ENCODE results near the gene LCN12.

The LCN12 gene

DNA sequence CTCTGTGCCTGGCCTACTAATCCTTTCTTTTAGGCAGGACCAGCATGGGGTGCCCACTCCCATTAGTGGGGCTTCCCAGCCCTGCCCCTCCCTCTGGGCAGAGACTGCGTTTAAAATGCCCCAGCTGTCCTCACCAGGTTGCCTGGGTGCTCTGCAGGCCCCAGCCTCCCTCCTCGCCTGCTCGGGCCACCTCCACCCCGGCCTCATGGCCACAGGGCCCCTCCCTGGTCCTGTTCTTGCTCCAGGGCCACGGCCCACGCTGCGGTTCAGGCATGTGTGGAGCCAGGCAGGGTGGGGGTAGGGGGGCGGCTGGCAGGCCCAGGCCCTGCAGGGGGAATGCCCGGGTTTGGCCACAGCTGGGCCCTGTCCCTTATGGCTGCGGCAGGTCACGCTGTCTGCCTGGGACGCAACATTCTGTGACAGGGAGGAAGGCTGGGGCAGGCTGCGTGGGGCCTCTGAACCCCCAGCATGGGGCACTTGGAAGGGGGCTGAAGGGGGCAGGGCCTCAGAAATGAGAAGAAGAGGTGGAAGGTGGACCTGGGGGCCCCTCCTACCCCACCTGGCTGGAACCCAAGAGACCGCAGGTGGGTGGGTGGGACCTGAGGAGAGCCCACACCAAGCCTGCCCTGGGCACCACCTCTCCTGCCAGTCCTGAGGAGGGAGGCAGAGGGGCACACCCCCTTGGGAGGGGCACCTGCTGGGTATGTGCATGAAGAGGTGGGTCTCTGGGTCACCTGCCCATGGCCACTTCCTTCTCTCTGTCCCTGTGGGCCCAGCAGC is at the start of gene LCN12:
TSS of gene LCN12 (plus strand) at position 733 of the 780 bp plus-strand sequence. CDS start 55 bp downstream, outside the sequence.
- no peak for DNase-seq (ENCODE audit: low spot score)

GRCh38 chr9:136903041-136903554 is 49.0 kb upstream of the LCN12 start:
- DNase-seq (ENCODE audit: low spot score) = no peak

GRCh38 chr9:136906266-136906665 is 45.8 kb upstream of the LCN12 start:
- no peak for DNase-seq (ENCODE audit: low spot score)

DNA sequence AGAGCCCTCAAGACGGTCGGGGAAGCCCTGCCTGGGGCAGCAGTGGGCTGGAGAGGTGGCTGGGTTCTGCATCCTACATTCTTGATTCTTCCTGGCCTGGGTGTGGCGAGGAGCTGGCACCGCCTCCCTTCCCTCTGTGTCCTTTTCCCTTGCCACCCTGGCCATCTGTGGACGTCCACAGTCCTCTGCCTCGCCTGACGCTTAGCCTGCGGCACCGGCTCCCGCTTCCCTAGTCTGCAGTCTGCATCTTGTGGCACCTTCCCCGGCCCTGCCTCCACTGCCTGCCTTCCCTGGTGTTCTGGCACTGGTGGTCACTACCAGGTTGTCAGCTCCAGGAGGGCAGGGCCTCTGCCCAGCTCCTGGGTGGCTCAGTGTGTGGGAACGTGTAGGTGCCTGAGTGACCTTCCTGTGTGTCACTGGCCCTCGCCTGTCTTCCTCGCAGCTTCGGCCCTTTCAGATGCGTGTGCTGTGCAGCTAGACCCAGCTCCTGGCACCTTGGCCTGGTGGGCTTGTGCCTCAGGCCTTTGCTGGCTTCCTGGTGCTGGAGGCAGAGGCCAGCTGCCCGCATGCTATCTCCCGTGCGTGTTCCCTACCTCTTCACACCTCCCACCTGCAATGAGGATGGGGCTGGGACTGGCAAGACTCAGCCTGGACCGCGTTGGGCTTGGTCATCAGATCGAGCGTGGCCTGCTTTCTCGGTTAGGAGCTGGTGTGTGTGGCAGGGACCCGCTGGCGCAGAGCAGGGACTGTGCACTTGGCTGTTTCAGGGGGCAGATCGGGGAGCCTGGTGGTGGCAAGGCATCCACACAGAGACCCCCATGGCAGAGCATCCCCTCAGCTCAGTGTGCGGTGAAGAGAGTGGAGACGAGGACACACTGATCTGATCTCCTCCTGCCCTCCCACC is 44.8 kb upstream of the LCN12 start:
- DNase-seq (ENCODE audit: low spot score) = no peak

GRCh38 chr9:136910197-136910900 is 41.7 kb upstream of the LCN12 start:
- DNase-seq (ENCODE audit: low spot score) = no peak

GRCh38 chr9:136910901-136911245 is 41.2 kb upstream of the LCN12 start:
- no peak for DNase-seq (ENCODE audit: low spot score)

GRCh38 chr9:136913701-136914438 is 38.2 kb upstream of the LCN12 start:
- DNase-seq (ENCODE audit: low spot score) = no peak

DNA sequence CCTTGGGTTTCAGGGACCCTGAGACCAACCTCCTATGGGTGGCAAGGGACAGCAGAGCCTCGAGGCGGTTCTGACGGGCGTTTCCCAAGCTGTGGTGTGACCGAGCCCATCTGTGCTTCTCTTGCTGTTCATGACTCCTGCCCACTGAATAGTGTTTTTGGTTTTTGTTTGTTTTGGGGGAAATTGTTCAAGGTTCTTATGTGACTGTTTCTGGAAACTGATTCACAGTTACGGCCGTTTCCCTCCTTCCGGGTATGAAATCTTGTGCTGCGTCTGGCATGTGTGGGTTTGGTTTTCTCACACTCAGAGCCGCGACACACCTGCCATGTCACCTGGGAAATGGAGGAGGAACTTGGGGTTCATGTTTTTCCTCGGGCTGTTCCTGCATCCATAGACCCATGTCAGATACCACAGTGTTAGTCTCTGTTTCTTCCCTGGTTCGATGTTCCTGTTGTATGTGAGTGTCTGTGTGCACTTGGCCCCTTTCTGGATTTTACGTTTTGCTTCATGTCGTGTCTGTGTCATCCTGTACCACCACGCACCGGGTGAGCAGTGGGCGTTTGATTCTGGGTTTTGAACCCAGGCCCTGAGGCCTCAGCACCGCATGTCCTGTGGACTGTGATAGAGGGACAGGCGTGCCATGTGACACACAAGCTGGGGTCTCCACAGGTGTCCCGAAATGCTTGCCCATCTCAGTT is 36.3 kb upstream of the LCN12 start:
- no peak for DNase-seq (ENCODE audit: low spot score)

GRCh38 chr9:136916330-136917184 is 35.5 kb upstream of the LCN12 start:
- DNase-seq (ENCODE audit: low spot score) = no peak

GRCh38 chr9:136917902-136918301 is 34.2 kb upstream of the LCN12 start:
- no peak for DNase-seq (ENCODE audit: low spot score)

- DNase-seq (ENCODE audit: low spot score) = no peak
These were observed 32.0 kb upstream of the LCN12 start for GRCh38 chr9:136920069-136920468.

- DNase-seq (ENCODE audit: low spot score) = no peak
These were observed 31.3 kb upstream of the LCN12 start for GRCh38 chr9:136920734-136921231.

DNA sequence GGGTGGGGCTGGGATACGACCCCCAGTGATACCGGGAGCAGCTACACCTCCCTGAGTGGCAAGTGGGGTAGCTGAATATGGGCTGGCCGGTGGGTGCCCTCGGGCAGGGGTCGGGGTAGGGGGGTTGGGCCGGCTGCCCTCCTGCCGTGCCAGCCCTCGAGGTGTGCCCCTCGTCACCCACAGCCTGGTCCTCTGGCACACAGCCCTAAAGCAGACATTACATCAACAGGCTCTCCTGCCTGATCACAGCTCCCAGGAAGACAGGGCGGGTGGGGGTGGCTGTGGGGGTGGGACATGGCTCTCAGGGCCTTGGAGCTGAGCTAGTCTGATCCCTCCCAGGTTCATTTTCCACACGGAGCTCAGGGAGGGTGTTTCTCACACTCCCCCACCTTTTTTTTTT is 30.8 kb upstream of the LCN12 start:
- DNase-seq (ENCODE audit: low spot score) = no peak

- no peak for DNase-seq (ENCODE audit: low spot score)
These were observed 30.4 kb upstream of the LCN12 start for GRCh38 chr9:136921718-136922117.

DNA sequence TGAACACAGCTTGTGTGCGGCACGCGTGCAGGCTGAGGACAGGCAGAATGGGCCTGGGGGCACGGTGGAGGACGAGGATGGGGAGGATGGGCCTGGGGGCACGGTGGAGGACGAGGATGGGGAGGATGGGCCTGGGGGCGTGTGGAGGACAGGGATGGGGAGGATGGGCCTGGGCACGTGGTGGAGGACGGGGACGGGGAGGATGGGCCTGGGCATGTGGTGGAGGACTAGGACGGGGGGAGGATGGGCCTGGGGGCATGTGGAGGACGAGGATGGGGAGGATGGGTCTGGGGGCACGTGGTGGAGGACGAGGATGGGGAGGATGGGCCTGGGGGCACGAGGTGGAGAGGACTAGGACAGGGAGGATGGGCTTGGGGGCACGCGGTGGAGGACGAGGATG is 29.5 kb upstream of the LCN12 start:
- DNase-seq (ENCODE audit: low spot score) = no peak

GRCh38 chr9:136923881-136924280 is 28.2 kb upstream of the LCN12 start:
- DNase-seq (ENCODE audit: low spot score) = no peak

GRCh38 chr9:136925414-136926153 is 26.5 kb upstream of the LCN12 start:
- DNase-seq (ENCODE audit: low spot score) = no peak

GRCh38 chr9:136926154-136926704 is 25.8 kb upstream of the LCN12 start:
- no peak for DNase-seq (ENCODE audit: low spot score)

GRCh38 chr9:136926749-136927148 is 25.3 kb upstream of the LCN12 start:
- DNase-seq (ENCODE audit: low spot score) = no peak
